ENCODE results near the gene WNT7B.

Gene WNT7B

GRCh38 chr22:45978275-45978713 is 1.3 kb upstream of the WNT7B start:
- Histone ChIP-seq H3K27me3 (ENCODE audit: low read depth) (peaks cover 39% of the 10 kb centered on the region), H3K4me1 (no peaks in the 10 kb centered on the region), H3K36me3 (replicated peaks) (no peaks in the 10 kb centered on the region), H3K4me3 (no peak overlapping the region; the same call in 1 of the 2 replicates), H3K9me3 (no peaks in the 10 kb centered on the region)
- no peak for DNase-seq (ENCODE audit: low spot score in 2 of 2)
- in situ Hi-C loops (cut with MboI; ENCODE audit: low sequenced_read_pairs): no loop called here

- no peak for DNase-seq (ENCODE audit: low spot score in 2 of 2)
- peaks cover 45% of the 10 kb centered on the region for H3K27me3 ChIP-seq (ENCODE audit: low read depth)
- in situ Hi-C loops (cut with MboI; ENCODE audit: low sequenced_read_pairs): no loop called here
- no peaks in the 10 kb centered on the region for H3K4me1 ChIP-seq
- H3K4me3 ChIP-seq: no peak overlapping the region
- no peaks in the 10 kb centered on the region for H3K36me3 ChIP-seq (replicated peaks)
- H3K9me3 ChIP-seq: no peaks in the 10 kb centered on the region
These were observed 751 bp upstream of the WNT7B start for GRCh38 chr22:45977551-45978274.

GRCh38 chr22:45976254-45977002 is 534 bp downstream of the WNT7B start:
- in situ Hi-C loops (cut with MboI; ENCODE audit: low sequenced_read_pairs): no loop called here
- Histone ChIP-seq H3K36me3 (replicated peaks) (no peaks in the 10 kb centered on the region), H3K4me3 (peak overlapping the region; percentile 20), H3K27me3 (ENCODE audit: low read depth) (peaks cover 55% of the 10 kb centered on the region), H3K9me3 (no peaks in the 10 kb centered on the region), H3K4me1 (no peaks in the 10 kb centered on the region)
- no peak for DNase-seq (ENCODE audit: low spot score in 2 of 2)

GRCh38 chr22:45975164-45976161 is 1.5 kb downstream of the WNT7B start:
- no peak for DNase-seq (ENCODE audit: low spot score in 2 of 2)
- Histone ChIP-seq H3K27me3 (ENCODE audit: low read depth) (peaks cover 65% of the 10 kb centered on the region), H3K4me3 (no peak overlapping the region), H3K4me1 (no peaks in the 10 kb centered on the region), H3K9me3 (no peaks in the 10 kb centered on the region), H3K36me3 (replicated peaks) (no peaks in the 10 kb centered on the region)
- in situ Hi-C loops (cut with MboI; ENCODE audit: low sequenced_read_pairs): no loop called here

GRCh38 chr22:45974498-45974897 is 2.5 kb downstream of the WNT7B start:
- in situ Hi-C loops (cut with MboI; ENCODE audit: low sequenced_read_pairs): no loop called here
- H3K36me3 ChIP-seq (replicated peaks): no peaks in the 10 kb centered on the region
- no peaks in the 10 kb centered on the region for H3K9me3 ChIP-seq
- DNase-seq (ENCODE audit: low spot score in 2 of 2): no peak
- H3K4me1 ChIP-seq: no peaks in the 10 kb centered on the region
- peaks cover 72% of the 10 kb centered on the region for H3K27me3 ChIP-seq (ENCODE audit: low read depth)
- H3K4me3 ChIP-seq: no peak overlapping the region

GRCh38 chr22:45972889-45973253 is 4.1 kb downstream of the WNT7B start:
- DNase-seq (ENCODE audit: low spot score in 2 of 2): no peak
- H3K4me1 ChIP-seq: no peaks in the 10 kb centered on the region
- H3K36me3 ChIP-seq (replicated peaks): no peaks in the 10 kb centered on the region
- H3K4me3 ChIP-seq: no peak overlapping the region
- no peaks in the 10 kb centered on the region for H3K9me3 ChIP-seq
- H3K27me3 ChIP-seq (ENCODE audit: low read depth): peaks cover 66% of the 10 kb centered on the region
- in situ Hi-C loops (cut with MboI; ENCODE audit: low sequenced_read_pairs): no loop called here

GRCh38 chr22:45972091-45972888 is 4.7 kb downstream of the WNT7B start:
- Histone ChIP-seq H3K9me3 (no peaks in the 10 kb centered on the region), H3K4me1 (no peaks in the 10 kb centered on the region), H3K27me3 (ENCODE audit: low read depth) (peaks cover 61% of the 10 kb centered on the region), H3K36me3 (replicated peaks) (no peaks in the 10 kb centered on the region), H3K4me3 (no peak overlapping the region)
- in situ Hi-C loops (cut with MboI; ENCODE audit: low sequenced_read_pairs): no loop called here
- DNase-seq (ENCODE audit: low spot score in 2 of 2): no peak

GRCh38 chr22:45971408-45972028 is 5.4 kb downstream of the WNT7B start:
- no peak for DNase-seq (ENCODE audit: low spot score in 2 of 2)
- Histone ChIP-seq H3K4me3 (no peak overlapping the region), H3K4me1 (no peaks in the 10 kb centered on the region), H3K9me3 (no peaks in the 10 kb centered on the region), H3K36me3 (replicated peaks) (no peaks in the 10 kb centered on the region), H3K27me3 (ENCODE audit: low read depth) (peaks cover 58% of the 10 kb centered on the region)
- in situ Hi-C loops (cut with MboI; ENCODE audit: low sequenced_read_pairs): no loop called here

GRCh38 chr22:45970705-45971407 is 6.1 kb downstream of the WNT7B start:
- no peak for DNase-seq (ENCODE audit: low spot score in 2 of 2)
- Histone ChIP-seq H3K9me3 (no peaks in the 10 kb centered on the region), H3K4me1 (no peaks in the 10 kb centered on the region), H3K4me3 (no peak overlapping the region), H3K36me3 (replicated peaks) (no peaks in the 10 kb centered on the region), H3K27me3 (ENCODE audit: low read depth) (peaks cover 55% of the 10 kb centered on the region)
- in situ Hi-C loops (cut with MboI; ENCODE audit: low sequenced_read_pairs): no loop called here

GRCh38 chr22:45969801-45970470 is 7.0 kb downstream of the WNT7B start:
- no peak for DNase-seq (ENCODE audit: low spot score in 2 of 2)
- in situ Hi-C loops (cut with MboI; ENCODE audit: low sequenced_read_pairs): loop anchor here (5.0 to 10.0 kb wide), 4 partner anchors 105 to 705 kb away; no protein-coding TSS in a partner anchor

GRCh38 chr22:45969414-45969799 is 7.6 kb downstream of the WNT7B start:
- Histone ChIP-seq H3K4me1 (no peaks in the 10 kb centered on the region), H3K36me3 (replicated peaks) (no peaks in the 10 kb centered on the region), H3K9me3 (no peaks in the 10 kb centered on the region), H3K27me3 (ENCODE audit: low read depth) (peaks cover 44% of the 10 kb centered on the region), H3K4me3 (no peak overlapping the region)
- in situ Hi-C loops (cut with MboI; ENCODE audit: low sequenced_read_pairs): loop anchor here (5.0 to 10.0 kb wide), 4 partner anchors 105 to 705 kb away; no protein-coding TSS in a partner anchor
- DNase-seq (ENCODE audit: low spot score in 2 of 2): no peak

More at GRCh38 chr22:45969801-45970470, 7.0 kb downstream of the WNT7B start:
- Histone ChIP-seq H3K9me3 (no peaks in the 10 kb centered on the region), H3K4me1 (no peaks in the 10 kb centered on the region), H3K27me3 (ENCODE audit: low read depth) (peaks cover 49% of the 10 kb centered on the region), H3K36me3 (replicated peaks) (no peaks in the 10 kb centered on the region), H3K4me3 (no peak overlapping the region)
